IPS DF 19.7 (cell line): ENCODE data around the gene FXR2.

Experiments used
- DNase-seq: peaks from one replicate; pipeline ENCODE4 v3.0.0-alpha.2; 2013; ENCODE audit warnings: low read depth, low spot score

Gene FXR2

GRCh38 chr17:7589204-7589868 lies 25.4 kb downstream of the FXR2 start:
- DNase-seq, result no peak

GRCh38 chr17:7588553-7589203 lies 26.0 kb downstream of the FXR2 start:
- DNase-seq, result no peak

- DNase-seq, result no peak
These were observed 27.1 kb downstream of the FXR2 start for GRCh38 chr17:7587420-7588151.

- DNase-seq, result no peak
These were observed 27.9 kb downstream of the FXR2 start for GRCh38 chr17:7586673-7587419.

- DNase-seq, result peak; percentile 75
These were observed 31.2 kb downstream of the FXR2 start, which contains the start of gene MPDU1 for GRCh38 chr17:7583253-7584109. MPDU1 (plus strand) TSS chr17:7583852; CDS start chr17:7583863, 11 bp downstream.

GRCh38 chr17:7582396-7583252 lies 32.1 kb downstream of the FXR2 start:
- DNase-seq, result no peak

- no peak for DNase-seq
These were observed 33.8 kb downstream of the FXR2 start for GRCh38 chr17:7580604-7581575.

- DNase-seq, result no peak
These were observed 34.7 kb downstream of the FXR2 start for GRCh38 chr17:7579834-7580603.

GRCh38 chr17:7579001-7579833 lies 35.5 kb downstream of the FXR2 start, which contains the start of gene CD68:
CD68 (plus strand) TSS chr17:7579638; CDS start chr17:7579678, 40 bp downstream.
- no peak for DNase-seq

GRCh38 chr17:7577327-7578199 lies 37.1 kb downstream of the FXR2 start:
- no peak for DNase-seq

- no peak for DNase-seq
These were observed 38.2 kb downstream of the FXR2 start for GRCh38 chr17:7576432-7576937.

GRCh38 chr17:7575959-7576358 lies 38.7 kb downstream of the FXR2 start:
- no peak for DNase-seq

GRCh38 chr17:7575481-7575883 lies 39.2 kb downstream of the FXR2 start:
- DNase-seq, result no peak

- DNase-seq, result no peak
These were observed 40.3 kb downstream of the FXR2 start for GRCh38 chr17:7574176-7574953.
